Hepatocyte (in vitro differentiated cells): Measurements from ENCODE around the gene CDH22.

Experiments
- EZH2 ChIP-seq: fragments of 200-600 bp; sonication (generic); IDR thresholded peaks from 2 replicates; pipeline ENCODE4 v1.6.1; 2016; ENCODE audit warnings: antibody characterized with exemption, mild to moderate bottlenecking, borderline replicate concordance
- EZH2phosphoT487 ChIP-seq: fragments of 200-600 bp; sonication (generic); IDR thresholded peaks from one replicate; pipeline ENCODE4 v1.6.1; 2018; ENCODE audit warnings: antibody characterized with exemption, mild to moderate bottlenecking, low read depth, moderate library complexity; ENCODE audit not compliant: unreplicated experiment, severe bottlenecking
- TF ChIP-seq, protein P1 (sequence below): fragments of 200-600 bp; sonication (generic); IDR thresholded peaks from 2 replicates; pipeline ENCODE4 v1.5.1; 2016; ENCODE audit warnings: antibody characterized with exemption, mild to moderate bottlenecking; ENCODE audit not compliant: poor library complexity

DNA sequence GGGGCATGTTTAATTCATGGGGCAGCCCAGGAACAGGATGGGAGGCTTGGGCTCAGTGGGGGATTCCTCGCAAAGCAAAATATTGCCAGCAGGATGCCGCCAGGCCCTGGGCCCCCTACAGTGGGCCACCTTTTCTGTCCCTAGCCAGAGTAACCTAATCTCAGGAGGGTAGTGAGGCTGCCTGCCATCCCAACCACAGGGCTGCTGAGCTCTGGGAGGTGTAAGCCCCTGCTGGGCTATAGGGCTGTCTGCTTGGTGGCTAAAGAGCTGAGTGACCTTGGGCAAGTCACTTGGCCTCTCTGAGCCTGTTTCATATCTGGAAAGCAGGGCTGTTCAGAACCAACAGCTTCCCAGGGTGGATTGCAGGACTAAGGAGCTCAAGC lies 35.7 kb upstream of the CDH22 start:
- TF ChIP-seq, protein P1, sequence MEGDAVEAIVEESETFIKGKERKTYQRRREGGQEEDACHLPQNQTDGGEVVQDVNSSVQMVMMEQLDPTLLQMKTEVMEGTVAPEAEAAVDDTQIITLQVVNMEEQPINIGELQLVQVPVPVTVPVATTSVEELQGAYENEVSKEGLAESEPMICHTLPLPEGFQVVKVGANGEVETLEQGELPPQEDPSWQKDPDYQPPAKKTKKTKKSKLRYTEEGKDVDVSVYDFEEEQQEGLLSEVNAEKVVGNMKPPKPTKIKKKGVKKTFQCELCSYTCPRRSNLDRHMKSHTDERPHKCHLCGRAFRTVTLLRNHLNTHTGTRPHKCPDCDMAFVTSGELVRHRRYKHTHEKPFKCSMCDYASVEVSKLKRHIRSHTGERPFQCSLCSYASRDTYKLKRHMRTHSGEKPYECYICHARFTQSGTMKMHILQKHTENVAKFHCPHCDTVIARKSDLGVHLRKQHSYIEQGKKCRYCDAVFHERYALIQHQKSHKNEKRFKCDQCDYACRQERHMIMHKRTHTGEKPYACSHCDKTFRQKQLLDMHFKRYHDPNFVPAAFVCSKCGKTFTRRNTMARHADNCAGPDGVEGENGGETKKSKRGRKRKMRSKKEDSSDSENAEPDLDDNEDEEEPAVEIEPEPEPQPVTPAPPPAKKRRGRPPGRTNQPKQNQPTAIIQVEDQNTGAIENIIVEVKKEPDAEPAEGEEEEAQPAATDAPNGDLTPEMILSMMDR: no peak
- TF ChIP-seq EZH2 (no peak), EZH2phosphoT487 (no peak)
